HepG2 (cell line): ENCODE results near the gene MITF. TPM values are rescaled to one million over a fixed set of nuclear protein-coding genes. Genes with fewer than 3 reads are reported as not detected.

ENCODE experiments used
- ATAC-seq: fragments of 200-7000 bp; cut with Tn5 transposase; 3 replicates; pipeline ENCODE4 v1.9.1; 2020; ENCODE audit warnings: mild to moderate bottlenecking, moderate library complexity
- BruUV-seq: library from RNA; stranded (reverse); fragments of 400-500 nt; replicated peaks from 2 replicates; lab custom pipeline; 2021; lab: Mats Ljungman, UMichigan
- CTCF ChIA-PET: fragments of 300-600 bp; formaldehyde crosslinking; extraction: SDS; loops from one replicate; lab custom pipeline; 2021; ENCODE audit warnings: low total read pairs, inconsistent platforms, low intra/inter-chr PET ratio; lab: Yijun Ruan, JAX
- POLR2A ChIA-PET: fragments of 350-600 bp; sonication (Branson Sonifier 250); formaldehyde crosslinking; loops from one replicate; lab custom pipeline; 2020; ENCODE audit warnings: antibody characterized with exemption, inconsistent platforms; lab: Yijun Ruan, JAX
- DNase-seq: peaks from one replicate; pipeline ENCODE4 v3.0.0-alpha.2; 2015; ENCODE audit warnings: low spot score
- FAIRE-seq: peaks from 3 replicates; lab custom pipeline; 2011; peaks lifted over from hg19 to GRCh38; lab: Jason Lieb, UNC
- H2AFZ ChIP-seq: one replicate; pipeline ENCODE4 v1.6.1; 2011; ENCODE audit warnings: low read length, inconsistent platforms
- H3K27ac ChIP-seq: fragments of 300-600 bp; 3 replicates; pipeline ENCODE4 v1.8.0; 2011; ENCODE audit warnings: mixed run types, mild to moderate bottlenecking, mixed read lengths, low read length, inconsistent platforms; ENCODE audit not compliant: insufficient read depth; ENCODE audit errors: extremely low read length
- H3K27me3 ChIP-seq, 2 experiments: fragments of 200-600 bp in 1 of 2; 2 replicates in 1 of 2; 3 replicates in 1 of 2; pipeline versions ENCODE4 v1.6.0 to v1.8.0; 2011; ENCODE audit warnings: low read length in 2 of 2, mild to moderate bottlenecking in 2 of 2, moderate library complexity in 2 of 2, inconsistent platforms in 1 of 2; ENCODE audit not compliant: insufficient read depth in 2 of 2, control insufficient read depth in 1 of 2
- H3K36me3 ChIP-seq, 2 experiments: fragments of 200-600 bp in 1 of 2; replicated peaks in 1 of 2; 2 replicates in 1 of 2; 3 replicates in 1 of 2; pipeline versions ENCODE4 v1.5.1 to v1.8.0; 2011; ENCODE audit warnings: low read length in 2 of 2, inconsistent platforms in 1 of 2; ENCODE audit not compliant: insufficient read depth in 2 of 2, control insufficient read depth in 1 of 2
- H3K4me1 ChIP-seq: 2 replicates; pipeline ENCODE4 v1.5.1; 2012; ENCODE audit warnings: low read length, inconsistent platforms; ENCODE audit not compliant: insufficient read depth
- H3K4me2 ChIP-seq: 2 replicates; pipeline ENCODE4 v1.6.0; 2011; ENCODE audit warnings: low read depth, low read length, inconsistent platforms
- H3K4me3 ChIP-seq, 3 experiments: fragments of 200-600 bp in 1 of 3; sonication (generic), shearing (Covaris generic) in 1 of 3; replicated peaks in 1 of 3; 2 replicates each; pipeline ENCODE4 v1.5.1; 2011 to 2016; ENCODE audit warnings: low read length in 3 of 3, inconsistent platforms in 2 of 3, low read depth in 2 of 3, mild to moderate bottlenecking in 2 of 3, control low read depth in 1 of 3, mixed read lengths in 1 of 3; ENCODE audit not compliant: insufficient read depth in 1 of 3
- H3K79me2 ChIP-seq: one replicate; pipeline ENCODE4 v1.6.1; 2011; ENCODE audit warnings: low read length, inconsistent platforms; ENCODE audit not compliant: insufficient read depth
- H3K9ac ChIP-seq: 2 replicates; pipeline ENCODE4 v1.6.0; 2011; ENCODE audit warnings: mild to moderate bottlenecking, low read depth, low read length, inconsistent platforms; ENCODE audit not compliant: insufficient read depth
- H3K9me3 ChIP-seq: 2 replicates; pipeline ENCODE4 v1.5.1; 2012; ENCODE audit warnings: mild to moderate bottlenecking, low read length
- H4K20me1 ChIP-seq: 2 replicates; pipeline ENCODE4 v1.6.0; 2011; ENCODE audit warnings: inconsistent platforms, mild to moderate bottlenecking, low read length, moderate library complexity; ENCODE audit not compliant: insufficient read depth
- HNRNPH1 ChIP-seq: fragments of 200-400 bp; formaldehyde crosslinking; optimal IDR thresholded peaks from 2 replicates; pipeline ENCODE3; 2017; ENCODE audit warnings: mild to moderate bottlenecking, low read depth, low read length
- IRF2 ChIP-seq: IDR thresholded peaks from 2 replicates; pipeline ENCODE4 v1.6.1; 2018; ENCODE audit warnings: missing genetic modification reagents, missing compliant biosample characterization
- MAFG ChIP-seq: sonication (generic); formaldehyde crosslinking; IDR thresholded peaks from 2 replicates; pipeline ENCODE4 v1.5.1; 2020; ENCODE audit warnings: mild to moderate bottlenecking, missing genetic modification reagents
- NFE2L1 ChIP-seq: sonication (generic); formaldehyde crosslinking; IDR thresholded peaks from 2 replicates; pipeline ENCODE4 v1.4.0; 2020; ENCODE audit warnings: missing genetic modification reagents, mild to moderate bottlenecking, borderline replicate concordance
- NFE2L2 ChIP-seq: fragments of 150-350 bp; IDR thresholded peaks from 2 replicates; pipeline ENCODE4 v1.6.1; 2014; ENCODE audit warnings: low read length
- RBM39 ChIP-seq: fragments of 200-400 bp; formaldehyde crosslinking; IDR thresholded peaks from one replicate; pipeline ENCODE4 v1.6.1; 2018; ENCODE audit warnings: antibody characterized with exemption, mild to moderate bottlenecking, low read depth, low read length; ENCODE audit not compliant: poor library complexity, severe bottlenecking
- SNAPC2 ChIP-seq: sonication (generic); formaldehyde crosslinking; IDR thresholded peaks from 2 replicates; pipeline ENCODE4 v1.8.1; 2022; ENCODE audit warnings: mild to moderate bottlenecking, missing genetic modification reagents
- SOX6 ChIP-seq, 2 experiments: fragments of 450-650 bp in 1 of 2; sonication (generic) in 1 of 2; formaldehyde crosslinking in 1 of 2; IDR thresholded peaks; 2 replicates each; pipeline versions ENCODE4 v1.4.0 to v1.6.1; 2017 to 2020; ENCODE audit warnings: antibody characterized with exemption in 1 of 2, mild to moderate bottlenecking in 1 of 2, missing genetic modification reagents in 1 of 2
- ZNF510 ChIP-seq: sonication (generic); formaldehyde crosslinking; IDR thresholded peaks from 2 replicates; pipeline ENCODE4 v1.4.0; 2020; ENCODE audit warnings: low read depth, mild to moderate bottlenecking, missing genetic modification reagents
- WGBS: methylation state at CpG from one replicate; pipeline ENCODE4 v1.1.6; 2017; ENCODE audit warnings: low lambda C conversion rate; 5-methylcytosine and 5-hydroxymethylcytosine counted together
- in situ Hi-C: cut with HindIII; loops from 2 replicates; pipeline ENCODE4 v1.10.0; 2017; ENCODE audit warnings: low pct_unique_long_range_greater_than_20kb; ENCODE audit not compliant: extremely low pct_ligation_motif_present
- intact Hi-C: fragments of 100-400 bp; cut with micrococcal nuclease; formaldehyde crosslinking; loops from one replicate; pipeline ENCODE4 v1.10.0; 2022; ENCODE audit not compliant: unreplicated experiment
- polyA plus RNA-seq, 8 experiments: library from polyadenylated mRNA; depleted of rRNA in 3 of 8; stranded (reverse) in 7 of 8; unstranded in 1 of 8; fragments of >200 nt; fragmentation: Illumina TruSeq in 4 of 8; extraction: Trizol in 4 of 8; gene quantifications; 2 replicates each; pipeline versions ENCODE4 v1.2.1 to v1.2.3, GENCODE V29; 2011 to 2016; ENCODE audit warnings: low read depth in 4 of 8, missing spikeins in 1 of 8, mixed read lengths in 1 of 8; ENCODE audit not compliant: insufficient read depth in 1 of 8
- total RNA-seq, 5 experiments: library from RNA; depleted of rRNA; stranded (reverse); fragments of >200 nt; fragmentation: Illumina TruSeq; extraction: Trizol; gene quantifications; 2 replicates each; pipeline ENCODE4 v1.2.3, GENCODE V29; 2016; ENCODE audit warnings: low read depth in 1 of 5
- TF ChIP-seq, protein P1 (sequence below): IDR thresholded peaks from 2 replicates; pipeline ENCODE4 v1.6.1; 2012; ENCODE audit warnings: low read length, improper control_type of control experiment
- TF ChIP-seq, protein P2 (sequence below): sonication (generic); formaldehyde crosslinking; IDR thresholded peaks from 2 replicates; pipeline ENCODE4 v1.9.0; 2021; ENCODE audit warnings: missing genetic modification reagents, mild to moderate bottlenecking, borderline replicate concordance
- TF ChIP-seq, protein P3 (sequence below): sonication (generic); formaldehyde crosslinking; conservative IDR thresholded peaks from 2 replicates; pipeline ENCODE4 v1.8.0; 2022; ENCODE audit warnings: mild to moderate bottlenecking, moderate library complexity, missing genetic modification reagents

MITF gene
- total and polyA plus RNA-seq, 2 of the 13 experiments (the other 11 are each of a cell fraction or from before 2014, with no cell fraction given), result 0.12 to 0.38 TPM

DNA sequence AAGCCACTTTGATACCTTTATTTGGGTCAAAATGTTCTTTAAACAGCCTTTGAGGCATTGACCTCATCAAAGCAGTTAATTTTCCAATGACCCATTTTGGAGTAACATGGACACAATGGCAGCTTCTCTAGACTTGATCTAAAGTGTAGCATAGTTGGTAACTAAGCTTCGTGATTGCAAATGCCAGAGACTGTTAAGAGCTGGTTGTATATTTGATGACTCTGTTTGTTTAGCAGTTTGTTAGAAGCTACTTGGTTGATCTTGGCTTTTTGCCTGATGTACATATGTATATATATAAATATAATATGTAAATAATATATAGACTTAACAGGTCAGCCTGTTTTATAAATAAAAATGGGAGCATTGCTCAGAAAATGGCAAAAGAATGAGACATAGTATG, 68.4 kb downstream of the MITF start:
- in situ Hi-C loops (no loop called here), intact Hi-C loops (no loop called here)
- Histone ChIP-seq H3K36me3 (no peaks in the 10 kb centered on the region), H3K4me2 (no peak overlapping the region), H3K27me3 (no peaks in the 10 kb centered on the region), H3K27ac (no peak overlapping the region), H3K79me2 (no peaks in the 10 kb centered on the region), H3K9ac (no peak overlapping the region), H2AFZ (no peak overlapping the region), H3K4me1 (no peaks in the 10 kb centered on the region), H3K4me3 (no peak overlapping the region), H3K9me3 (no peaks in the 10 kb centered on the region), H4K20me1 (no peaks in the 10 kb centered on the region)
- no peak for FAIRE-seq
- ChIA-PET POLR2A (no interaction called here), CTCF (no interaction called here)
- ATAC-seq, result no peak
- TF ChIP-seq SNAPC2 (CRISPR knock-in tag) (no peak), HNRNPH1 (no peak), SOX6 (IDR thresholded peaks at IDR 0.05) (no peak), SOX6 (CRISPR knock-in tag; IDR thresholded peaks at IDR 0.05) (no peak), NFE2L2 (no peak), ZNF510 (CRISPR knock-in tag) (no peak), IRF2 (no peak), NFE2L1 (CRISPR knock-in tag) (no peak), RBM39 (no peak), MAFG (no peak)
- TF ChIP-seq, protein P1, sequence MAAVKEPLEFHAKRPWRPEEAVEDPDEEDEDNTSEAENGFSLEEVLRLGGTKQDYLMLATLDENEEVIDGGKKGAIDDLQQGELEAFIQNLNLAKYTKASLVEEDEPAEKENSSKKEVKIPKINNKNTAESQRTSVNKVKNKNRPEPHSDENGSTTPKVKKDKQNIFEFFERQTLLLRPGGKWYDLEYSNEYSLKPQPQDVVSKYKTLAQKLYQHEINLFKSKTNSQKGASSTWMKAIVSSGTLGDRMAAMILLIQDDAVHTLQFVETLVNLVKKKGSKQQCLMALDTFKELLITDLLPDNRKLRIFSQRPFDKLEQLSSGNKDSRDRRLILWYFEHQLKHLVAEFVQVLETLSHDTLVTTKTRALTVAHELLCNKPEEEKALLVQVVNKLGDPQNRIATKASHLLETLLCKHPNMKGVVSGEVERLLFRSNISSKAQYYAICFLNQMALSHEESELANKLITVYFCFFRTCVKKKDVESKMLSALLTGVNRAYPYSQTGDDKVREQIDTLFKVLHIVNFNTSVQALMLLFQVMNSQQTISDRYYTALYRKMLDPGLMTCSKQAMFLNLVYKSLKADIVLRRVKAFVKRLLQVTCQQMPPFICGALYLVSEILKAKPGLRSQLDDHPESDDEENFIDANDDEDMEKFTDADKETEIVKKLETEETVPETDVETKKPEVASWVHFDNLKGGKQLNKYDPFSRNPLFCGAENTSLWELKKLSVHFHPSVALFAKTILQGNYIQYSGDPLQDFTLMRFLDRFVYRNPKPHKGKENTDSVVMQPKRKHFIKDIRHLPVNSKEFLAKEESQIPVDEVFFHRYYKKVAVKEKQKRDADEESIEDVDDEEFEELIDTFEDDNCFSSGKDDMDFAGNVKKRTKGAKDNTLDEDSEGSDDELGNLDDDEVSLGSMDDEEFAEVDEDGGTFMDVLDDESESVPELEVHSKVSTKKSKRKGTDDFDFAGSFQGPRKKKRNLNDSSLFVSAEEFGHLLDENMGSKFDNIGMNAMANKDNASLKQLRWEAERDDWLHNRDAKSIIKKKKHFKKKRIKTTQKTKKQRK, result no peak
- TF ChIP-seq, protein P2, sequence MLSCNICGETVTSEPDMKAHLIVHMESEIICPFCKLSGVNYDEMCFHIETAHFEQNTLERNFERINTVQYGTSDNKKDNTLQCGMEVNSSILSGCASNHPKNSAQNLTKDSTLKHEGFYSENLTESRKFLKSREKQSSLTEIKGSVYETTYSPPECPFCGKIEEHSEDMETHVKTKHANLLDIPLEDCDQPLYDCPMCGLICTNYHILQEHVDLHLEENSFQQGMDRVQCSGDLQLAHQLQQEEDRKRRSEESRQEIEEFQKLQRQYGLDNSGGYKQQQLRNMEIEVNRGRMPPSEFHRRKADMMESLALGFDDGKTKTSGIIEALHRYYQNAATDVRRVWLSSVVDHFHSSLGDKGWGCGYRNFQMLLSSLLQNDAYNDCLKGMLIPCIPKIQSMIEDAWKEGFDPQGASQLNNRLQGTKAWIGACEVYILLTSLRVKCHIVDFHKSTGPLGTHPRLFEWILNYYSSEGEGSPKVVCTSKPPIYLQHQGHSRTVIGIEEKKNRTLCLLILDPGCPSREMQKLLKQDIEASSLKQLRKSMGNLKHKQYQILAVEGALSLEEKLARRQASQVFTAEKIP (CRISPR knock-in tag), result no peak
- TF ChIP-seq, protein P3, sequence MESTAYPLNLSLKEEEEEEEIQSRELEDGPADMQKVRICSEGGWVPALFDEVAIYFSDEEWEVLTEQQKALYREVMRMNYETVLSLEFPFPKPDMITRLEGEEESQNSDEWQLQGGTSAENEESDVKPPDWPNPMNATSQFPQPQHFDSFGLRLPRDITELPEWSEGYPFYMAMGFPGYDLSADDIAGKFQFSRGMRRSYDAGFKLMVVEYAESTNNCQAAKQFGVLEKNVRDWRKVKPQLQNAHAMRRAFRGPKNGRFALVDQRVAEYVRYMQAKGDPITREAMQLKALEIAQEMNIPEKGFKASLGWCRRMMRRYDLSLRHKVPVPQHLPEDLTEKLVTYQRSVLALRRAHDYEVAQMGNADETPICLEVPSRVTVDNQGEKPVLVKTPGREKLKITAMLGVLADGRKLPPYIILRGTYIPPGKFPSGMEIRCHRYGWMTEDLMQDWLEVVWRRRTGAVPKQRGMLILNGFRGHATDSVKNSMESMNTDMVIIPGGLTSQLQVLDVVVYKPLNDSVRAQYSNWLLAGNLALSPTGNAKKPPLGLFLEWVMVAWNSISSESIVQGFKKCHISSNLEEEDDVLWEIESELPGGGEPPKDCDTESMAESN (CRISPR knock-in tag), result no peak
- 0% methylated on average over 1 of the region's 1 CpG for WGBS
- DNase-seq, result no peak
- no TSS peak for BruUV-seq
